Activated T-helper 1 cell treated with Interleukin-2 at 50 U/mL for 16 hours (primary cell): ENCODE measurements around the gene ARFGAP1.
"Not testable (repeated sequence)": the region's sequence is repeated elsewhere in the genome, so short reads cannot be mapped to it uniquely, and the experiment has no call there.

Source experiments
- DNase-seq: peaks from one replicate; pipeline ENCODE4 v3.0.0-alpha.2; 2020; ENCODE audit warnings: low read depth

Gene ARFGAP1

GRCh38 chr20:63335060-63335459 lies 62.4 kb downstream of the ARFGAP1 start:
- DNase-seq, result not testable (repeated sequence)

- DNase-seq, result no peak
Observed at GRCh38 chr20:63335711-63336110, 63.1 kb downstream of the ARFGAP1 start.

GRCh38 chr20:63336232-63336752 lies 63.7 kb downstream of the ARFGAP1 start:
- DNase-seq, result no peak

- DNase-seq, result no peak
Observed at GRCh38 chr20:63337786-63338420, 65.3 kb downstream of the ARFGAP1 start.
